Left ventricle myocardium inferior (tissue), 1 donor: ENCODE measurements around the gene MPPED2. TPM values are rescaled to one million over a fixed set of nuclear protein-coding genes. Genes with fewer than 3 reads are reported as not detected.

ENCODE experiments used
- DNase-seq: peaks from one replicate; pipeline ENCODE4 v3.0.0-alpha.2; 2020
- H3K27ac ChIP-seq: fragments of 200-600 bp; replicated peaks from 2 replicates; pipeline ENCODE4 v1.8.0; 2021
- H3K27me3 ChIP-seq: fragments of 200-600 bp; 2 replicates; pipeline ENCODE4 v1.8.0; 2021; ENCODE audit warnings: low read depth
- H3K36me3 ChIP-seq: fragments of 200-600 bp; 2 replicates; pipeline ENCODE4 v1.8.0; 2021
- H3K4me1 ChIP-seq: fragments of 200-600 bp; 2 replicates; pipeline ENCODE4 v1.8.0; 2021
- H3K4me3 ChIP-seq: fragments of 200-600 bp; 2 replicates; pipeline ENCODE4 v1.8.0; 2021; ENCODE audit warnings: mild to moderate bottlenecking, moderate library complexity
- H3K9me3 ChIP-seq: fragments of 200-600 bp; replicated peaks from 2 replicates; pipeline ENCODE4 v1.8.0; 2021
- intact Hi-C: fragments of 100-400 bp; cut with micrococcal nuclease; formaldehyde crosslinking; loops from one replicate; pipeline ENCODE4 v1.11.0; 2022
- total RNA-seq: library from RNA; stranded (reverse); fragmentation: NEBNext Ultra II Directional; extraction: Animal tissue kit (Norgen Biotek cat#: 25700); gene quantifications from one replicate; pipeline ENCODE4 v1.2.1, GENCODE V29; 2021
- TF ChIP-seq, protein P1 (sequence below): fragments of 200-600 bp; IDR thresholded peaks from 2 replicates; pipeline ENCODE4 v1.8.0; 2021; ENCODE audit warnings: antibody characterized with exemption, mild to moderate bottlenecking, borderline replicate concordance
- donor health status: DM: no; HTN: yes; CAD: no; lungs with severe emphysema.

MPPED2 gene
- total RNA-seq, 1 donor from 2014 or later = 10.8 TPM

GRCh38 chr11:30388957-30389356, 197.2 kb downstream of the MPPED2 start:
- Histone ChIP-seq H3K9me3 (no peaks in the 10 kb centered on the region), H3K27ac (no peak overlapping the region), H3K27me3 (no peaks in the 10 kb centered on the region), H3K4me3 (no peak overlapping the region), H3K36me3 (no peaks in the 10 kb centered on the region), H3K4me1 (peaks cover 28% of the 10 kb centered on the region)
- TF ChIP-seq, protein P1, sequence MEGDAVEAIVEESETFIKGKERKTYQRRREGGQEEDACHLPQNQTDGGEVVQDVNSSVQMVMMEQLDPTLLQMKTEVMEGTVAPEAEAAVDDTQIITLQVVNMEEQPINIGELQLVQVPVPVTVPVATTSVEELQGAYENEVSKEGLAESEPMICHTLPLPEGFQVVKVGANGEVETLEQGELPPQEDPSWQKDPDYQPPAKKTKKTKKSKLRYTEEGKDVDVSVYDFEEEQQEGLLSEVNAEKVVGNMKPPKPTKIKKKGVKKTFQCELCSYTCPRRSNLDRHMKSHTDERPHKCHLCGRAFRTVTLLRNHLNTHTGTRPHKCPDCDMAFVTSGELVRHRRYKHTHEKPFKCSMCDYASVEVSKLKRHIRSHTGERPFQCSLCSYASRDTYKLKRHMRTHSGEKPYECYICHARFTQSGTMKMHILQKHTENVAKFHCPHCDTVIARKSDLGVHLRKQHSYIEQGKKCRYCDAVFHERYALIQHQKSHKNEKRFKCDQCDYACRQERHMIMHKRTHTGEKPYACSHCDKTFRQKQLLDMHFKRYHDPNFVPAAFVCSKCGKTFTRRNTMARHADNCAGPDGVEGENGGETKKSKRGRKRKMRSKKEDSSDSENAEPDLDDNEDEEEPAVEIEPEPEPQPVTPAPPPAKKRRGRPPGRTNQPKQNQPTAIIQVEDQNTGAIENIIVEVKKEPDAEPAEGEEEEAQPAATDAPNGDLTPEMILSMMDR = no peak
- intact Hi-C loops = no loop called here
- DNase-seq = no peak

DNA sequence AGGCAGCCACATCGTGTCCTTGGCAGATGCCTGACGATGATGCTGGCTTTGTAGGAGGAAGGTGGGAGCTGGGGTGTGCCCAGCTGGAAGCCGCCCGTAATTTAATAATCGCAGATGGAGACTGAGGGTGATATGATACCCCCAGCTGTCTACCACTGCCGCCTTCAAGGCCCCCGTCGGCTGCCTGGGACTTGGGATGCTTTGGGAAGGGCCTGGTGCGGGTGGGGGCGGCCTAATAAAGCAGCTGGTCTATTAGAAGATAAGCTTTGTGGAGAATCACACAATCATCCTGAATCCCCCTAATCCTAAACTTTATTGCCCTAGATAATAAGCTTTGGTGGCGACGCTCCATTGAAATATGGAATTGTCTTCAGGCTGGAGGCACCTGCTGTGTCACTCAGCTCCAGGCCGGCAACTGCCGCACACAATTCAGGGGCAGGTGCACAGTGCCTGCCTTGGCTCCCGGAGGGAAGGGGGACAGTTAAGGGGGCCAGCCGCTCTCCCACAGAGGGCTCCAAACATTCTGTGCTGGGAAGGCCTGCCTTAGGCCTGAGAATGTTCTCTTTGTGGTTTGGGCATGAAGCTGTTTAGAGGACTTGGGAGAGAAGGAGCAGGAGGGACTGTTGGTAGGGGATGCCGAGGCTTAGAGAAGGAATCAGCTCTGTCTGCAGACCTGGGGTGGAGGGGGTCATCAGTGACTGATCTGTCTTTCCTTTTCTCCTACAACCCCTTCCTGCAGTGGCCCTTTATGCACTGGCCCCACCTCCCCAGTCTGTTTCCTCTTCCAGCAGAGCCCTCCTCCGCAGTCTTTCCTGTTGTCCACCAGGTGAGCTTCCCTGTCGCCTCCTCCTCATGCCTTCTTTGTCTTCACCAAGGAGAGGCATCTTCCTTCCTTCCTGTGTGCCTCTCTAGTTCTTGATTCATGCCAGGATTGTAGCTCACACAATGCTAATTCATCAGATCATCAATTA, 198.0 kb downstream of the MPPED2 start:
- TF ChIP-seq, protein P1 = no peak
- DNase-seq = no peak
- H3K36me3 ChIP-seq = no peaks in the 10 kb centered on the region
- intact Hi-C loops = no loop called here
- H3K27me3 ChIP-seq = no peaks in the 10 kb centered on the region
- peaks cover 27% of the 10 kb centered on the region for H3K4me1 ChIP-seq
- no peak overlapping the region for H3K4me3 ChIP-seq
- H3K9me3 ChIP-seq = no peaks in the 10 kb centered on the region
- H3K27ac ChIP-seq = no peak overlapping the region

DNA sequence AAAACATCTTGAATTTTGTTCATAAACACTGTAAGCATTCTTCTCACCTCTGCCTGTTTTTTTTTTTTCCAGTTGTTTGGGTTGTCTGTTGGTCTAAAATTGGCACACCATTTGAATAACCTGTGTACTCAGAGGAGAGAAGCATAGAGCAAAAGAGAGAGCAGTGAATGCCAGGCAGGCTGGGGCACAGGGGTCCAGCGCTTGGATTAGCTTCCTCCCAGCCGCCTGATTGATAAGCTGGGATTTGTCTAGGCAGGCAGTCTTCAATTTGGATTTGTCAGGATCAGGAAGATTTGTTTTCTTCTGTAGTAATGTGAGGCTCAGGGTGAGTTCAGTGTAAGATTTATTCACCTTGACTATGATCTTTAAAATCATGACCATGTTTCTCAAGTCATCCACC, 204.3 kb downstream of the MPPED2 start:
- H3K9me3 ChIP-seq = no peaks in the 10 kb centered on the region
- H3K36me3 ChIP-seq = no peaks in the 10 kb centered on the region
- no peaks in the 10 kb centered on the region for H3K27me3 ChIP-seq
- intact Hi-C loops = no loop called here
- TF ChIP-seq, protein P1 = no peak
- H3K4me3 ChIP-seq = no peak overlapping the region
- H3K4me1 ChIP-seq = no peaks in the 10 kb centered on the region
- DNase-seq = no peak
- H3K27ac ChIP-seq = no peak overlapping the region

GRCh38 chr11:30380846-30381245, 205.3 kb downstream of the MPPED2 start:
- H3K9me3 ChIP-seq = no peaks in the 10 kb centered on the region
- H3K27ac ChIP-seq = no peak overlapping the region
- H3K4me1 ChIP-seq = no peaks in the 10 kb centered on the region
- no peak overlapping the region for H3K4me3 ChIP-seq
- TF ChIP-seq, protein P1 = no peak
- no peaks in the 10 kb centered on the region for H3K36me3 ChIP-seq
- intact Hi-C loops = no loop called here
- no peak for DNase-seq
- H3K27me3 ChIP-seq = no peaks in the 10 kb centered on the region

- Histone ChIP-seq H3K27me3 (no peaks in the 10 kb centered on the region), H3K9me3 (no peaks in the 10 kb centered on the region), H3K27ac (no peak overlapping the region), H3K4me3 (no peak overlapping the region), H3K4me1 (no peaks in the 10 kb centered on the region), H3K36me3 (no peaks in the 10 kb centered on the region)
- intact Hi-C loops = no loop called here
- TF ChIP-seq, protein P1 = no peak
- DNase-seq = no peak
These were observed 208.8 kb downstream of the MPPED2 start for GRCh38 chr11:30377347-30377746.
